Loucy (cell line): Measurements from ENCODE around the gene BCAP31.

Experiments
- H2AFZ ChIP-seq: fragments of 200-600 bp; sonication (generic); 2 replicates; pipeline ENCODE4 v1.6.0; 2016; ENCODE audit warnings: antibody characterized with exemption, mild to moderate bottlenecking, low read length, moderate library complexity
- H3F3A ChIP-seq: fragments of 200-600 bp; 2 replicates; pipeline ENCODE4 v1.6.0; 2016; ENCODE audit warnings: antibody characterized with exemption, low read depth, mild to moderate bottlenecking
- H3K27me3 ChIP-seq: fragments of 200-600 bp; sonication (generic); 2 replicates; pipeline ENCODE4 v1.6.1; 2014; ENCODE audit warnings: low read length, mild to moderate bottlenecking; ENCODE audit not compliant: insufficient read depth, poor library complexity, severe bottlenecking
- H3K36me3 ChIP-seq: fragments of 200-600 bp; sonication (generic); 2 replicates; pipeline ENCODE4 v1.6.1; 2016; ENCODE audit warnings: low read length; ENCODE audit not compliant: insufficient read depth
- H3K4me1 ChIP-seq: fragments of 200-600 bp; sonication (generic); 2 replicates; pipeline ENCODE4 v1.5.1; 2014; ENCODE audit warnings: low read length, mild to moderate bottlenecking; ENCODE audit not compliant: insufficient read depth, poor library complexity, severe bottlenecking
- H3K4me2 ChIP-seq: fragments of 200-600 bp; sonication (generic); 2 replicates; pipeline ENCODE4 v1.6.0; 2014; ENCODE audit warnings: antibody characterized with exemption, low read length, low read depth, mild to moderate bottlenecking; ENCODE audit not compliant: poor library complexity, severe bottlenecking
- H3K4me3 ChIP-seq: fragments of 200-600 bp; sonication (generic); 2 replicates; pipeline ENCODE4 v1.5.1; 2014; ENCODE audit warnings: low read length, mild to moderate bottlenecking, mixed read lengths; ENCODE audit not compliant: poor library complexity, severe bottlenecking
- H3K79me2 ChIP-seq: fragments of 200-600 bp; sonication (generic); 2 replicates; pipeline ENCODE4 v1.6.1; 2014; ENCODE audit warnings: low read length; ENCODE audit not compliant: insufficient read depth
- H3K9ac ChIP-seq: fragments of 200-600 bp; sonication (generic); 2 replicates; pipeline ENCODE4 v1.6.0; 2014; ENCODE audit warnings: mild to moderate bottlenecking, low read depth, low read length, moderate library complexity; ENCODE audit not compliant: poor library complexity, severe bottlenecking
- H3K9me2 ChIP-seq: fragments of 200-600 bp; sonication (generic); replicated peaks from 2 replicates; pipeline ENCODE4 v1.6.1; 2016; ENCODE audit warnings: low read depth, low read length, mixed read lengths
- H3K9me3 ChIP-seq: fragments of 200-600 bp; sonication (generic); 2 replicates; pipeline ENCODE4 v1.6.1; 2014; ENCODE audit warnings: mild to moderate bottlenecking, antibody characterized with exemption, low read length, low read depth; ENCODE audit not compliant: insufficient read depth
- H4K20me1 ChIP-seq: fragments of 200-600 bp; sonication (generic); 2 replicates; pipeline ENCODE4 v1.6.0; 2014; ENCODE audit warnings: antibody characterized with exemption, low read length, mild to moderate bottlenecking; ENCODE audit not compliant: insufficient read depth, poor library complexity, severe bottlenecking
- CTCF ChIP-seq: fragments of 200-600 bp; sonication (generic); conservative IDR thresholded peaks from 2 replicates; pipeline ENCODE4 v1.5.1; 2014; ENCODE audit warnings: mild to moderate bottlenecking, antibody characterized with exemption, low read length
- EZH2phosphoT487 ChIP-seq: fragments of 200-600 bp; IDR thresholded peaks from 2 replicates; pipeline ENCODE4 v1.6.1; 2018; ENCODE audit warnings: antibody characterized with exemption, mild to moderate bottlenecking, moderate library complexity, borderline replicate concordance

The BCAP31 gene

GRCh38 chrX:153723351-153724251 lies 586 bp downstream of the BCAP31 start:
- no peaks in the 10 kb centered on the region for H3K9me2 ChIP-seq
- H3K9me3 ChIP-seq = no peaks in the 10 kb centered on the region
- peak overlapping the region; percentile 83 for H3K4me2 ChIP-seq
- H3K4me1 ChIP-seq = peaks cover 37% of the 10 kb centered on the region
- H2AFZ ChIP-seq = 0 out of 2 replicates have a peak overlapping the region, but pooled peaks have one; percentile 27
- no peak for TF ChIP-seq EZH2phosphoT487
- TF ChIP-seq CTCF = peak; percentile 48
- peaks cover 30% of the 10 kb centered on the region for H4K20me1 ChIP-seq
- H3F3A ChIP-seq = no peaks in the 10 kb centered on the region
- peaks cover 21% of the 10 kb centered on the region; the same call in 1 of the 2 replicates for H3K36me3 ChIP-seq
- H3K4me3 ChIP-seq = peak overlapping the region; percentile 77
- H3K9ac ChIP-seq = peak overlapping the region; percentile 88
- H3K27me3 ChIP-seq = no peaks in the 10 kb centered on the region
- H3K79me2 ChIP-seq = peaks cover 59% of the 10 kb centered on the region

- Histone ChIP-seq H3K4me1 (peaks cover 32% of the 10 kb centered on the region), H3K36me3 (peaks cover 24% of the 10 kb centered on the region; the same call in 1 of the 2 replicates), H3F3A (no peaks in the 10 kb centered on the region), H3K9ac (peak overlapping the region; percentile 88), H3K79me2 (peaks cover 65% of the 10 kb centered on the region), H3K4me2 (peak overlapping the region; percentile 83), H3K9me3 (no peaks in the 10 kb centered on the region), H4K20me1 (peaks cover 30% of the 10 kb centered on the region), H3K9me2 (no peaks in the 10 kb centered on the region), H3K27me3 (no peaks in the 10 kb centered on the region), H2AFZ (no peak overlapping the region), H3K4me3 (peak overlapping the region; percentile 77)
- no peak for TF ChIP-seq CTCF
- no peak for TF ChIP-seq EZH2phosphoT487
Observed at GRCh38 chrX:153722704-153723350, 1.4 kb downstream of the BCAP31 start.

GRCh38 chrX:153719701-153720100 lies 4.5 kb downstream of the BCAP31 start:
- TF ChIP-seq EZH2phosphoT487 = no peak
- no peak for TF ChIP-seq CTCF
- Histone ChIP-seq H3K79me2 (peaks cover 69% of the 10 kb centered on the region), H3F3A (no peaks in the 10 kb centered on the region), H3K9me3 (no peaks in the 10 kb centered on the region), H4K20me1 (peaks cover 30% of the 10 kb centered on the region), H3K9ac (no peak overlapping the region), H3K4me1 (peaks cover 13% of the 10 kb centered on the region), H3K9me2 (no peaks in the 10 kb centered on the region), H3K27me3 (no peaks in the 10 kb centered on the region), H3K36me3 (peaks cover 42% of the 10 kb centered on the region; the same call in 1 of the 2 replicates), H3K4me3 (no peak overlapping the region), H2AFZ (no peak overlapping the region), H3K4me2 (peak overlapping the region; percentile 8)
